Fibroblast of pulmonary artery (primary cell): ENCODE data around the gene VRK1.

Experiments
- DNase-seq: peaks from one replicate; pipeline ENCODE4 v3.0.0-alpha.2; 2010; ENCODE audit warnings: low read depth
- H3K4me3 ChIP-seq: replicated peaks from 2 replicates; pipeline ENCODE4 v1.5.1; 2011; ENCODE audit warnings: low read depth, mild to moderate bottlenecking, control low read depth, low read length, moderate library complexity
- TF ChIP-seq, protein P1 (sequence below): IDR thresholded peaks from 2 replicates; pipeline ENCODE4 v1.5.1; 2011; ENCODE audit warnings: mild to moderate bottlenecking, control low read depth, low read length, inconsistent platforms; ENCODE audit errors: missing control alignments

The VRK1 gene

DNA sequence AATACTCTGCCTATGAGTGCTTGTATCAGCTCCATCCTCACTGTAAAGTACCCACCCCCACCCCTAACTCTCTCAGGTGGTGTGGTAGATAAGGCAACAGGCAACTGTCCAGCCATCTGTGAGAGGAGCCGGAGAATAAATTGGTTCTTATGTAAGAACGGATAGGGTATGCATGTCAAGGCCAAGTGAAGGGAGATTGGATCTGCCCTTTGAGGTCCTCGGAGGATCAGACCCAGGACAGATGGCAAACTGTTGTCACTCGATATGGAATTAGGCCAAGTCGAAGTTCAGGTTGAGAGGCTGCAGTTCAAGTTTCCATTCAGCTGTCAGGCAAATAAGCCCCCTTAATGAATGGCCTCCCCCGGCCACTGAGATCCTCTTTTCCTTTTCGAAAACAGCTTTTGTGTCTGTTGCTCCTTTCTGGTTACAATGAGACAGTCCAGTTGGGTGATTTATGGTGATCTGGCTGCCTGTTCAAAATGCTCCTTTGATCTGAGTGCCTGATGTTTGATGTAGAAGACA, 120.3 kb downstream of the VRK1 start:
- TF ChIP-seq, protein P1, sequence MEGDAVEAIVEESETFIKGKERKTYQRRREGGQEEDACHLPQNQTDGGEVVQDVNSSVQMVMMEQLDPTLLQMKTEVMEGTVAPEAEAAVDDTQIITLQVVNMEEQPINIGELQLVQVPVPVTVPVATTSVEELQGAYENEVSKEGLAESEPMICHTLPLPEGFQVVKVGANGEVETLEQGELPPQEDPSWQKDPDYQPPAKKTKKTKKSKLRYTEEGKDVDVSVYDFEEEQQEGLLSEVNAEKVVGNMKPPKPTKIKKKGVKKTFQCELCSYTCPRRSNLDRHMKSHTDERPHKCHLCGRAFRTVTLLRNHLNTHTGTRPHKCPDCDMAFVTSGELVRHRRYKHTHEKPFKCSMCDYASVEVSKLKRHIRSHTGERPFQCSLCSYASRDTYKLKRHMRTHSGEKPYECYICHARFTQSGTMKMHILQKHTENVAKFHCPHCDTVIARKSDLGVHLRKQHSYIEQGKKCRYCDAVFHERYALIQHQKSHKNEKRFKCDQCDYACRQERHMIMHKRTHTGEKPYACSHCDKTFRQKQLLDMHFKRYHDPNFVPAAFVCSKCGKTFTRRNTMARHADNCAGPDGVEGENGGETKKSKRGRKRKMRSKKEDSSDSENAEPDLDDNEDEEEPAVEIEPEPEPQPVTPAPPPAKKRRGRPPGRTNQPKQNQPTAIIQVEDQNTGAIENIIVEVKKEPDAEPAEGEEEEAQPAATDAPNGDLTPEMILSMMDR, result no peak
- no peak overlapping the region for H3K4me3 ChIP-seq
- DNase-seq, result no peak

DNA sequence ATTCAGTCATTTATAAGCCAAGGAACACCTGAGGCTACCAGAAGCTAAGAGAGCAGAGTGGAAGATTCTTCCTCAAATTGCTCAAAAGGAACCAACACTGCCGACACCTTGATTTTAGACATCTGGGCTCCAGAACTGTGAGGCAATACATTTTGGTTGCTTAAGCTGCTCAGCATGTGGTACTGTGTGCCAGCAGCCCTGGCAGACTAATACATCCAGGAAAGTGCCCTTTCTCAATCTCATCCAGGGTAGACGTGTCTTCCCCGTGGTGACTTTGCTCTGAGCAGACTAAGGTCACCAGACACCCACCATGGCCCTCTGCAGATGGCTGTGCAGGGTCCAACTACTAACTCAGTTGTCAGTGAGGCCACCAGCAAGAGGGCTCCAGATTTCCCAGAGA, 122.8 kb downstream of the VRK1 start:
- TF ChIP-seq, protein P1, result no peak
- no peak for DNase-seq

DNA sequence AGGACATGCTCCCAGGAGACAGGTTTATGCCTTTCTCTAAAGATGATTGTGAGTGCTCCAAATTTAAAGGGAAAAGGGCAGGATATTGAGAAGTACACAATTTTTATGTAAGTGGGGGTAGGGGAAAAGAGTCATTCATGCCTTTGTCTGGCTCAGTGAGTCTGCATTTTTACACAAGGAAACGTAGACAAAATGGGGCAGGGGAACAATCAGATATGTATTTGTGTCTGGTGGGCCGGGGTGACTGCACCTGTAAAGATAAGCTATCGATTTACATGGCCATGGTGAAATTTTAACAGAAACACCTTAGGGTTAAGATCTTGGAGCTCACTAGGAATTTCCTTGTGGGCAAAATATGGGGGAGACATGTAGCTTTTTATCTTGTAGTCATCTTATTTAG, 123.6 kb downstream of the VRK1 start:
- no peak for DNase-seq

More for the DNA sequence above, 122.8 kb downstream of the VRK1 start:
- H3K4me3 ChIP-seq, result no peak overlapping the region

DNA sequence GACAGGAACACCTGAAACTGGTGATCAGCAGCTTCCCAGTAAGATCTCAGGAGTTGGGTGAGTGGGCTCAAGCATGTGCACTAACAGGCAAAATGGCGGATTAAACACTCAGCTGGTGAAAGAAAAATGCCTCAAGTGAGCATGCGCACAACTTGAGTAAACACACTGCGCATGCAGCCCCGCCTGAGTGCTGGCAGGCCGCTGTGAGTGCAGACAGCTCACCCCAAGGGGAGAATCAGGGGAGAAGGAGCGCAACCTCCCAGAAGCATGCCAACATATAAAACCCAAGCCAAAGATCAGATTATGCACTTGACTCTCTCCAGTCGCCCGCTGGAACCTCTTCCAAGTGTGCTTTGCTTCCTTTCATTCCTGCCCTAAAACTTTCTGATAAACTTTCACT, 125.8 kb downstream of the VRK1 start:
- H3K4me3 ChIP-seq, result no peak overlapping the region
- TF ChIP-seq, protein P1, result no peak
- no peak for DNase-seq

More for the DNA sequence above, 123.6 kb downstream of the VRK1 start:
- TF ChIP-seq, protein P1, result no peak
- no peak overlapping the region for H3K4me3 ChIP-seq

DNA sequence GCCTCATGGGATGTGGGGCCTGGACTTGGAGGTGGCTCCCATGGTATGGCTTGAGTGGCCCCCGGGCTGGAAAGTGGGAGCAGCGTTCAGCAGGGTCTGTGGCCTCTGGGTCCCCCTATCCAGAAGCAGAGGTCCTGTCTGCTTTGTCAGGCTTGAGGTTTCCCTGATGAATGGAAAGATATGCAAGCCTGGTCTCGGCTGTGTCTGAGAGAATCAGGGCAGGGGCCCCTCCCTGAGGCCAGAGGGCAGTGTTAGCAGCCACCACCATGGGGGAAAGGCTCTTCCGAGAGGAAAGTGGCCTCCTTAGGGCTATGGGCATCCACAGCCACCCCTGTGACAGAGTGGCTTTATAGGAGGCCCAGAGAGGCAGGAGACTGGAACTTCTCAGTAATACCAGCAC, 128.2 kb downstream of the VRK1 start:
- H3K4me3 ChIP-seq, result no peak overlapping the region

DNA sequence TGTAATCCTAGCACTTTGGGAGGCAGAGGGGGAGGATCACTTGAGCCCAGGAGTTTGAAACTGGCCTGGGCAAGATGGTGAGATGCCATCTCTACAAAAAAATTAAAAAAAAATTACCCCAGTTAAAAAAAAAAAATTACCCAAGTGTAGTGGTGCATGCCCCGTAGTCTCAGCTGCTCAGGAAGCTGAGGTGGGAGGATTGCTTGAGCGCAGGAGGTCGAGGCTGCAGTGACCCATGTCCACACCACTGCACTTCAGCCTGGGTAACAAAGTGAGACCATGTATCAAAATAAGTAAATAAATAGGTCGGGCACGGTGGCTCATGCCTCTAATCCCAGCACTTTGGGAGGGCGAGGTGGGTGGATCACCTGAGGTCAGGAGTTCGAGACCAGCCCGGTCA, 128.8 kb downstream of the VRK1 start:
- no peak for DNase-seq
- no peak overlapping the region for H3K4me3 ChIP-seq

More for the DNA sequence above, 128.2 kb downstream of the VRK1 start:
- no peak for DNase-seq
- TF ChIP-seq, protein P1, result no peak

DNA sequence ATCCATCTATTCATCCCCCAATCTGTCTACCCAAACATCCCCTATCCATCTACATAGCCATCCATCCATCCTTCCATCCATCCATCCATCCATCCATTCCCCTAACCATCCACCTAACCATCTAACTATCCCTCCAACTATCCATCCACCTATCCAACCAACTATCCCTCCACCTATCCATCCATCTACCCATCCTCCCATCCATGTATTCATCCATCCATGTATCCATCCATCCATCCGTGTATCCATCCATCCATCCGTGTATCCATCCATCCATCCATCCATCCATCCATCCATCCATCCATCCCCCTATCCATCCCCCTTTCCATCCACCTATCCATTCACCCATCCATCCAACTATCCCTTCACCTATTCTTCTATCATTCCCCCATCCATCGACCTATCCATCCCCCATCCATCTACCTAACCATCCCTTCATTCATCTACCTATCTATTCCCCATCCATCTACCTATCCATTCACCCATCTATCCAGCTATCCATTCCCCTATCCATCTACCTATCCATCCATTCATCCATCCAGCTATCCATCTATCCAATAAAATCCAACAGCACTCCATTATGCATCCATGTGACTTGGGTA, 131.7 kb downstream of the VRK1 start:
- H3K4me3 ChIP-seq, result no peak overlapping the region
- DNase-seq, result no peak
- TF ChIP-seq, protein P1, result no peak

More for the DNA sequence above, 128.8 kb downstream of the VRK1 start:
- TF ChIP-seq, protein P1, result no peak
